ENCODE measurements around the gene SLC48A1.
A peak's percentile ranks its signal among the peaks of the same experiment; 100 is the strongest.
"Not testable (repeated sequence)": the region's sequence is repeated elsewhere in the genome, so short reads cannot be mapped to it uniquely, and the experiment has no call there.

SLC48A1 gene

GRCh38 chr12:47813511-47814196, 40.6 kb downstream of the SLC48A1 start:
- DNase-seq, result no peak

- no peak for DNase-seq
These were observed 41.6 kb downstream of the SLC48A1 start for GRCh38 chr12:47814539-47815170.

- DNase-seq, result not testable (repeated sequence)
These were observed 42.4 kb downstream of the SLC48A1 start for GRCh38 chr12:47815447-47815846.

- DNase-seq, result no peak
These were observed 43.6 kb downstream of the SLC48A1 start for GRCh38 chr12:47816403-47817271.

- no peak for DNase-seq
These were observed 44.4 kb downstream of the SLC48A1 start for GRCh38 chr12:47817272-47818006.

GRCh38 chr12:47818007-47818376, 45.0 kb downstream of the SLC48A1 start:
- no peak for DNase-seq

GRCh38 chr12:47818467-47819137, 45.6 kb downstream of the SLC48A1 start:
- no peak for DNase-seq

- no peak for DNase-seq
These were observed 46.3 kb downstream of the SLC48A1 start for GRCh38 chr12:47819138-47819895.

DNA sequence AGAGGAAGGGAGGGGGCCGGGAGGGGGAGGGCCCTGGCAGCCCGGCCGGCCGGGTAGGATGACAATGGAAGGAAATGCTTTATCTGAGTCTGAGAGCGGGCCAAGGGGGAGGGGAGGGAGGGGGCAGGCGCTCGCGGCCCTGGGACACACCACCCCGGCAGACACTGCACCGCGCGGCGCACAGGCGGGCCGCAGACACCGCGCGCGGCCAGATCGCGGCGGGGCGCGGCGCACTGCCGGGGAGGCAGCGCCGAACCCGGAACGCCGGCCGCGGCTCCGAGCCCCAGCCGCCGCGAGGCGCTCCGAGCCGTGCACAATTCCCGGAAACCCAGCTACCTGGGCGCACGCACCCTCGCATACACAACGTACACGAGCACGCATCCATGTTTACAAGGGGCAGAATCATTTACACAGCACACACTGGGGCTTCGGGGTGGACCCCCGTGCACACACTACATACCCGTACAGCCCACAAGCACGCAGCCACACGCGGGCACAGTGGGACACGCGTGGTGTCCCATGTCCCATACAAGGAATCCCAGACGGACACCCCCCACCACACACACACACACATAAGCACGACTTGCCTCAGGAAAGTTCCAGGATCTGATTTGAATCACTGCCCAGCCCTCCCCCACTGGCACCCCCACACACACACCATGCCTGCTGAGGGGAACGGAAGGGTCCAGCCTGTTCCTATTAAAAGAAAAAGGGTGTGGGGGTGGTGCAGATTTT, 47.0 kb downstream of the SLC48A1 start, which contains the start of gene HDAC7:
Gene HDAC7 (minus strand): TSS at position 8 of the 735 bp plus-strand sequence. CDS start 118 bp downstream, outside the sequence.
- peak; percentile 64 for DNase-seq

DNA sequence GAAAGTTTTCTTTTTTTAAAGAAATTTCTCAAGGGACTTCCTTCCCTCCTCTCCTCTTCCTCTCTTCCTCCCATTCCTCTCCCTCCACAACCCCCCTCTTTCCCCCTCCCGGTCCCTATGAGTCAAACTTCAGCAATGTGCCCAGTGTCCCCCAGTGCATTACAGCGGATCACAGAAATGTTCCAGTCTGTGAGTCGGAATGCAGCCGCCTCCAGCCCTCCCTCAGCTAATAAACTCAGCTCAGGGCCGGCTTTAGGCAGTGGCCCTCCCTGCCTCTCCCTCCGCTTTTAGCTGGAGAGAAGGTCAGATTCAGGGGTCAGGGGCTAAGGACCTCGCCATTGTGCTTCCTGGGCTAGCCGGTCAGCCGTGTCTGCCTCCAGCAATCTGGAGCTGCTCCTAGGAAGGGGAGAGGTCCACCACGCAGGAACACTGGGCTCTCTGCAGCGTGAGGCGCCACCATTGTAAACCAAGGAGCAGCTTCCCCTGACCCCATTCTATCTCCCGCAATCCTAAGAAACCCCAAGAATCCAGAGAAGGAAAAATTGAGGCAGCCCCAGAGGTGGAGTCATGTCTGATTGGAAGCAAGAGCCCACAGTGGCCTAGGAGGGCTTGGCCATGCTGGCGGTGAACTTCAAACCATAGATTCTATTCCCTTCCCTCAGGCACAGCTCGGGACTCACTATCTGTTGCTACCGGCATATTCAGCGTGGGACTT, 47.8 kb downstream of the SLC48A1 start:
- no peak for DNase-seq

DNA sequence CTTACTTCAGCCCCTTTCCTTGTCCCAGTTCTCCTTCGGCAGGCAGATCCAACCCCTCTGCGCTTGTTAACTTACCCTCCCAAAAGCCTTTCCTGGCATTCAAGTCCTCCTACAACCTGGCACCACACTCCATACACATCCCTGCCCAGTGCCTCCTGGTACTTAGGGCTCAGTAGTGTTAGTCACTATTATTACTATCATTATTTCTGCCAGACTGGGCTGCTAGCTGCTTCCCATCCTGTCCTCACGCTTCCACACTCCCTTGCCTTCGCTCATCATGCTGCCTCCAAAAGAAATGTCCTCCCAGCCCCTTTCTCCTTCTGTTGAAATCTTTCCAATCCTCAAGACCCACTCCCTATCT, 48.3 kb downstream of the SLC48A1 start:
- DNase-seq, result no peak

DNA sequence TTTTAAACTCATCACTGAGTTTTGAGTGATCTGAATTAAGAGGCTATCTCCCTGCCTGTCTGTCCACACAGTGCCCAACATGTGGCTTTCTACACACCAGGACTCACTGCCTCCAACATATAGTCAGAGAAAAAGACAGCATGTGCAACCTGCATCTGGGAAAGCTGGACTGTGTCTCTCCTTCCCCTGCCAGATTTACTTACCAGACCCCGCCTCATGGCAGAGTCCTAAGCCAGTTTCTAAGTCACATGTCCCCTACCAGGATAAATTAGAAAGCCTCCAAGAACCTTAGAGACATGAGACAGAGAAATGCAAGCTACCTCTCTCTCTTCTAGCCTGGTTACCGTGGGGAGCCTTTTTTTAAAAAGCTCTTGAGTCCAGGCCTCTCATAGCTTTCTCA, 49.4 kb downstream of the SLC48A1 start:
- no peak for DNase-seq

DNA sequence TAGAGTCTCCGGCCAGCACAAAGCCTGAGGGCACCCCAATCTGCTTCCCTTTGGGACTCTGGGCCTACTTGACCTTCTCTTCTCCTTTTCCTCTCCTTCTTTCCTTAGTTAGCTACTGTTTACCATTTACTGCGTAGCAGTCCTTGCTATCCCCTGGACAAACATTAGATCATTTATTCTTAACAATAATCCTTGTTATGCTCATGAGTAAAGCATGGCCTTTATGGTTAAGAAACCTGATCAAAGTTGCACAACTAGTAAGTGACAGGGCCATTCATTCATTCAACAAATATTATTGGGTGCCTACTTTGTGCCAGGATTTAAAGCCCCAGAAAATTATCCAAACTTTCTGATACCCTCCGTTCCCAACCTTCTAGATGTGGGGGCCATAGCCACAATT, 49.8 kb downstream of the SLC48A1 start:
- no peak for DNase-seq

DNA sequence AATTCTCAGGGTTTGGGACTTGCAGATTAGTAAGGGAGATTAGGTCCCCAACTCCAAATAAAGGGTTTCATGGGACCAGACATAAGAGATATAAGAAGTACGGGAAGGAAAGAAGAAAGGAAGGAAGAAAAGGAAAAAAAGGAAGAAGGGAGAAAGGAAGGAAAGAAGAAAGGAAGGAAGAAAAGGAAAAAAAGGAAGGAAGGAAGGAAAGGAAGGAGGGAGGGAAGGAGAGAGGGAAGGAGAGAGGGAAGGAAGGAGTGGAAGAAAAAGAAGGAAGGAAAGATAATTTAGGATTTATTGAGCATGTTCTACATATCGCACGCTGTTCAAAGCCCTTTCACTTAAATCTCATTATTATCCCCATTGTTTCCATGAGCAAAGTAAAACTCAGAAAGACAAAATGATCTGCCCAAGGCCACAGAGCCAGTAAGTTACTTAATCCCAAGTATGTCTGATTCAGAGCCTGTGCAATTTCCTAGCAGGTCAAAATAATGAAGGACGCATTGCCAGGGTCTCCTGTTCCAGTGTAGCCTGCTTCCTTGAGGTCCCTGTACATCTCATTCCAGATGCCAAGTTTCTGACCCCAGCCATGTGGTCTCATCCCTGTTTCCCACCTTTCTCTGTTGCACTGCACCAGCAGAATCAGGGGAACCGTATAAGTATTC, 50.5 kb downstream of the SLC48A1 start:
- DNase-seq, result no peak

GRCh38 chr12:47824198-47824597, 51.2 kb downstream of the SLC48A1 start:
- no peak for DNase-seq

DNA sequence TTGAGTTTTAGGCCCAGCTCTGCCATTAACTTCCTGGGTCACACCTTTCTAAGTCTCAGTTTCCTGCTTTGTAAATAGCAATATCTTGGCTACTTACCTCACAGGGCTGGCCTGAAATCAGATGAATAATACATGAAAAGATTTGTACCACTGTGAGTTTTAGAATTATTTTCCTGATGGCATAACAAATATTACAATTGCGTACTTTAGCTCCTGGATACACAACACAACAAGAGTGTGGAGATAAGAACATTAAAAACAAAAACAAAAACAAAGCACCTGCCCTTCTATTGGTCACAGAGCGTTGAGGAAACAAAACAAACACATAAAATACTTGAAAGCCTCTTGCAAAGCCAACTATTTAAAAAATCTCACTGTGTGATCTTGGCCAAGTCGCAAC, 51.6 kb downstream of the SLC48A1 start:
- DNase-seq, result no peak

DNA sequence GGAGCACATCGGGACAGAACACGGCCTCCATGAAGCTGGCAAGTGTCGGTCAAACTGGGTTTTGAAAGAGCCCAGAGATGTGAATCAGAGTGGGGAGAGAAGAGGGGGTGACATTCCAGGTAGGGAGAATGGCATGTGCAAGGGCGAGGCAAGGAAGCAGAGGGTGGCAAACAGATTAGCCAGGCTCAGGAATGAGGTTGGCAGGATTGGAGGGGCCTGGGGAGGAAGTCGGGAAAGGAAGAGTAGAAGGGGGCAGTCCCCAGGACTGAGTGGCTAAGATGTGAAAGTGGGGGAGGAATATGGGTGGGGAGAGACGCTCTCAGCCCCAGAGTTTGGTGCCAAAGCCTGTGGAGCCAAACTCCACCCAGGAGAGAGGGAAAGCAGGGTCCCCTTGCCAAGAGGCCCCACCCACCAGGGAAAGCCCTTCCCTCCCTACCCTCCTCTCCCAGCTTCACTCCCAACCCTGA, 52.2 kb downstream of the SLC48A1 start:
- DNase-seq, result no peak

GRCh38 chr12:47828008-47828975, 55.3 kb downstream of the SLC48A1 start:
- DNase-seq, result no peak
